Brain microvascular endothelial cell (primary cell): ENCODE measurements around the gene METRN.

Experiments used
- DNase-seq: peaks from one replicate; pipeline ENCODE4 v3.0.0-alpha.2; 2020
- H3K27ac ChIP-seq: fragments of 250-450 bp; sonication (Bioruptor Pico); 2 replicates; pipeline ENCODE4 v1.5.1; 2020; ENCODE audit warnings: mild to moderate bottlenecking, moderate library complexity
- H3K27me3 ChIP-seq: fragments of 250-450 bp; sonication (Bioruptor Pico); replicated peaks from 2 replicates; pipeline ENCODE4 v1.5.1; 2020; ENCODE audit warnings: mild to moderate bottlenecking
- H3K36me3 ChIP-seq: fragments of 250-450 bp; sonication (Bioruptor Pico); replicated peaks from 2 replicates; pipeline ENCODE4 v1.5.1; 2020; ENCODE audit warnings: mild to moderate bottlenecking
- H3K4me3 ChIP-seq: 2 replicates; pipeline ENCODE4 v1.5.1; 2011; ENCODE audit warnings: low read depth, mild to moderate bottlenecking, control low read depth, low read length, moderate library complexity
- in situ Hi-C: cut with HindIII; loops from 2 replicates; pipeline ENCODE4 v1.10.0; 2017; ENCODE audit warnings: low sequenced_read_pairs, low pct_ligation_motif_present
- TF ChIP-seq, protein P1 (sequence below): IDR thresholded peaks from 2 replicates; pipeline ENCODE4 v1.5.1; 2011; ENCODE audit warnings: low read depth, mild to moderate bottlenecking, moderate library complexity, low read length, control low read depth, inconsistent platforms; ENCODE audit errors: missing control alignments

The METRN gene

DNA sequence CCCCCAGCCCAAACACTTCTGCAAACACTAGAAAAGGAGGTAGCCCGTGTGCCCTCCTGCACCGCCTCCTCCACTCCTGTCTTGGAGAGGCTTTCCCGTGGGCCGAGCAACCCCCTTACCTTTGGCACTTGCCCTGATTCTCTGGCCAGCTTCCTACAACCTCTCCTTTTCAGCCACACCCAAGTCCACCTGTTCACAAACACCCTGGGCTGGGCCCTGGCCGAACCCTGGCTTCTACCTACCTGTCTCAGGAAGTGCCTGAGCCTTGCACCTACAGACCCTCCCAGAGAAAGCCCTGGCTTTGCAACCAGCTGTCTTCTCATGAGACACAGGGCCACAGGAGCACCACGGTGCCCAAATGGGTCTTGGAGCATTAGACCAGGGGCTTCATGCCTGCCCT is 4.0 kb downstream of the METRN start:
- TF ChIP-seq, protein P1, sequence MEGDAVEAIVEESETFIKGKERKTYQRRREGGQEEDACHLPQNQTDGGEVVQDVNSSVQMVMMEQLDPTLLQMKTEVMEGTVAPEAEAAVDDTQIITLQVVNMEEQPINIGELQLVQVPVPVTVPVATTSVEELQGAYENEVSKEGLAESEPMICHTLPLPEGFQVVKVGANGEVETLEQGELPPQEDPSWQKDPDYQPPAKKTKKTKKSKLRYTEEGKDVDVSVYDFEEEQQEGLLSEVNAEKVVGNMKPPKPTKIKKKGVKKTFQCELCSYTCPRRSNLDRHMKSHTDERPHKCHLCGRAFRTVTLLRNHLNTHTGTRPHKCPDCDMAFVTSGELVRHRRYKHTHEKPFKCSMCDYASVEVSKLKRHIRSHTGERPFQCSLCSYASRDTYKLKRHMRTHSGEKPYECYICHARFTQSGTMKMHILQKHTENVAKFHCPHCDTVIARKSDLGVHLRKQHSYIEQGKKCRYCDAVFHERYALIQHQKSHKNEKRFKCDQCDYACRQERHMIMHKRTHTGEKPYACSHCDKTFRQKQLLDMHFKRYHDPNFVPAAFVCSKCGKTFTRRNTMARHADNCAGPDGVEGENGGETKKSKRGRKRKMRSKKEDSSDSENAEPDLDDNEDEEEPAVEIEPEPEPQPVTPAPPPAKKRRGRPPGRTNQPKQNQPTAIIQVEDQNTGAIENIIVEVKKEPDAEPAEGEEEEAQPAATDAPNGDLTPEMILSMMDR, result no peak
- H3K27me3 ChIP-seq, result no peaks in the 10 kb centered on the region
- no peak overlapping the region for H3K27ac ChIP-seq
- no peak for DNase-seq
- peaks cover 4% of the 10 kb centered on the region for H3K36me3 ChIP-seq
- in situ Hi-C loops, result loop anchor here (25.0 kb wide), 1 partner anchor 268 kb away; the partner anchor contains the start of gene SOX8
- H3K4me3 ChIP-seq, result no peak overlapping the region

DNA sequence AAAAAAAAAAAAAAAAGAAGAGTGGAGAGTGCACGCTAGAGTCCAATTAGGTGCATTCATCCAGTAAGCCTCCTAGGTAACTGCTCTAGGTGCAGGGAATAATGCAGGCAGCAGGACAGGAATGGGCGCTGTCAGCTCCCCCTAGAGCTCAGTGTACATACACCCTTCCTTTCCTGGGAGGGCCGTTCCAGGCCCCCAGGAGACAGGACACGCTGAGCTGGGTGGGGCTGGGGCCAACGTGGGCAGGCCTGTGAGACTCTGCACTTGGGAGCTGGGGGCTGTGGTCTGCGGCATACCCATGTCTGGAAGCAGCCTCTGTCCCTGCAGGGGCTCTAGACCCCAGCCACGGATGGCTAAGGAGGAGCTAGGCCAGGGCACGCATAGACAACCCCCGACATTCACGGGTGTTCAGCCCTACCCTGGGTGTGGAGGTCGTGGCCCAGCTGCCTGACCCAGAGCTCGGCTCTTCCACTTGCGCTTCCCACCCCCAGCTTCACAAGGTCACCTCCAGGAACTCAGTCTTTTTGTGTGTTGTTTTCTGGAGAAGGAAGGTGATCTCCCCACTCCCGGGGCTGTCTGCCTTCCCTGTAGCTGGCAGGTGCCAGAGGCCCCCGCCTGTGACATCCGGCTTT is 5.0 kb downstream of the METRN start:
- DNase-seq, result no peak
- peaks cover 4% of the 10 kb centered on the region for H3K36me3 ChIP-seq
- TF ChIP-seq, protein P1, result peak; percentile 56
- no peak overlapping the region for H3K27ac ChIP-seq
- in situ Hi-C loops, result loop anchor here (25.0 kb wide), 1 partner anchor 267 kb away; the partner anchor contains the start of gene SOX8
- H3K27me3 ChIP-seq, result no peaks in the 10 kb centered on the region
- peak overlapping the region; percentile 65 for H3K4me3 ChIP-seq

DNA sequence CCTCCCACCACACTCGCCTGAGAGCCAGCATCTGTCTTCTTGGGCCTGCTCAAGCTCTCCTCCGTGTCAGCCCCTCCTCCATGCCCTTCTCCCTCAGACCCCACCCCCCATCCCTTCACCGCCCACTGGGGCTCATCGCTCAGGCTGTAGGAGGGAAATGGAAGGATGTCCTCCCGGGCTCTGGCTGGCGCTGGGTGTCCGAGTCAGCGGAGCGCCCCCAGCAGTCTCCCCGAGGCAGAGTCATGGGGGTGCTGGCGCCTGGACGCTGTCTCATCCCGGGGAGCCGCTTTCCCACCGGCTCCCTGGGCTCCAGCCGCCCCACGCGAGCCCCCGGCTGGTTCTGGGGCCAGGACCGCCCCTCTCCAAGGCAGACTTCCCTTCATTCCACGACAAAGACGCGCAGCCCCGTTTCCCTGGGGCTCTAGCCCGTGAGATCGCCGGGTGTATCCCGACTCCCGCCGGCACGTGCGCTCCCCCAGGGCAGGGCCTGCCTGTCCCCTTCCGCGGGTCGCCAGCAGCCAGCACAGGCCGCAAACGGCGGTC is 5.6 kb downstream of the METRN start:
- H3K36me3 ChIP-seq, result peaks cover 4% of the 10 kb centered on the region
- TF ChIP-seq, protein P1, result peak; percentile 50
- H3K27ac ChIP-seq, result peak overlapping the region; percentile 63
- H3K27me3 ChIP-seq, result no peaks in the 10 kb centered on the region
- in situ Hi-C loops, result loop anchor here (25.0 kb wide), 1 partner anchor 267 kb away; the partner anchor contains the start of gene SOX8
- H3K4me3 ChIP-seq, result peak overlapping the region; percentile 65
- peak; percentile 43 for DNase-seq

DNA sequence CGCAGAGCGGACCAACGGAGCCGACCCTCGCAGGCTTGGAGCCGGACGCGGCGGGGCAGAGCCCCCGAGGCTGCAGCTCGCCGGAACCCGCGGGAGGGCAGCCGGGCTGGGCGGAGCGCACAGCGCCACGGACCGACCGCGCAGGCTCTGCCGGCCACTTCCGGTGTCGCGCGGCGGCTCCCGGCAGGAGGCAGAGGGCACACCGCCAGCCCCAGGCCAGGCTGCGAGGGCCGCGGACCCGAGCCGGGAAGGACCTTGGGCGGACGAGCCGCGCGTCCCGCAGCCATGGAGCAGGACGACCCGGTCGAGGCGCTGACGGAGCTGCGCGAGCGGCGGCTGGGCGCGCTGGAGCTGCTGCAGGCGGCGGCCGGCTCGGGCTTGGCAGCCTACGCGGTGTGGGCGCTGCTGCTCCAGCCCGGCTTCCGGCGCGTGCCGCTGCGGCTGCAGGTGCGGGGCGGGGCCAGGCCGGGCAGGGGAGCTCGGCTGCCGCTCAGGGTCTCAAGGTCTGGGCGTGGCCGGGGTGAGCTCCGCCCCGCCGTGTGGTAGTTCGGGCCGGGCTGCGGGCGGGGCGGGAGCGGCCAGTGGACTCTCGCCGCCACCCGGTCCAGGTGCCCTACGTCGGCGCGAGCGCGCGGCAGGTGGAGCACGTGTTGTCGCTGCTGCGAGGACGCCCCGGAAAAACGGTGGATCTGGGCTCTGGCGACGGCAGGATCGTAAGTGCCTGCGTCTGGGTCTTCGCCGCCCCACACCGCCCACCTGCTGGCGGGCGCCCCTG is 6.3 kb downstream of the METRN start, which contains the start of gene ANTKMT:
Gene ANTKMT (plus strand): TSS at position 157 of the 775 bp plus-strand sequence. CDS start 129 bp downstream, at position 286.
- H3K27ac ChIP-seq, result peak within 1 kb of the TSS; percentile 63
- H3K36me3 ChIP-seq, result peaks cover 4% of the 10 kb centered on the region
- TF ChIP-seq, protein P1, result no peak
- no peaks in the 10 kb centered on the region for H3K27me3 ChIP-seq
- in situ Hi-C loops, result loop anchor here (25.0 kb wide), 1 partner anchor 266 kb away; the partner anchor contains the start of gene SOX8
- peak; percentile 28 for DNase-seq
- peak within 1 kb of the TSS; percentile 65 for H3K4me3 ChIP-seq

DNA sequence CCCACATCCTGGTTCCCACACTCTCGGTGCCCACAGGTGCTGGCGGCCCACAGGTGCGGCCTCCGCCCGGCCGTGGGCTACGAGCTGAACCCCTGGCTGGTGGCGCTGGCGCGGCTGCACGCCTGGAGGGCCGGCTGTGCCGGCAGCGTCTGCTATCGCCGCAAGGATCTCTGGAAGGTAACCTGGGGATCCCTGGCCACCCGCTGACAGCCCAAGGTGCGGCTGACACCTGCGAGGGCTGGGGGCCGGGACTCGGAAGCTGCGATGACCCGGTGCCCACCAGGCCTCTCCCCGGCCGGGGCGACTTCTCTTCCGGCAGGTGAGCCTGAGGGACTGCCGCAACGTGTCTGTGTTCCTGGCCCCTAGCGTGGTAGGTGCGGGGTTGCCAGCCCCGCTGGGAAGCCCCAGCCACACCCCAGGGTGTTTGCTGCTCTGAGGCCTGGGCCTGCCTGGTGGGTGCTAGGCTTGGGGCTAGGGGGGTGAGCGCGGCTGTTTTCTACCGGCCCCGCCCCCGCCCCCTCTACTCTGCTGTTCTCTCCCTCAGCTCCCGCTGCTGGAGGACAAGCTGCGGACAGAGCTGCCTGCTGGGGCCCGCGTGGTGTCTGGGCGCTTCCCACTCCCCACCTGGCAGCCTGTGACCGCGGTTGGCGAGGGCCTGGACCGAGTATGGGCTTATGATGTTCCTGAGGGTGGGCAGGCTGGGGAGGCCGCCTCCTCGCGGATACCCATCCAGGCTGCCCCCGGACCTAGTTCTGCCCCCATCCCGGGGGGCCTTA is 7.0 kb downstream of the METRN start:
- Histone ChIP-seq H3K4me3 (peak overlapping the region; percentile 65), H3K27me3 (no peaks in the 10 kb centered on the region), H3K27ac (no peak overlapping the region), H3K36me3 (peaks cover 4% of the 10 kb centered on the region)
- TF ChIP-seq, protein P1, result no peak
- DNase-seq, result no peak
- in situ Hi-C loops, result loop anchor here (25.0 kb wide), 1 partner anchor 265 kb away; the partner anchor contains the start of gene SOX8
